ENCODE measurements around the gene NRBF2.
"Not testable (repeated sequence)": the region's sequence is repeated elsewhere in the genome, so short reads cannot be mapped to it uniquely, and the experiment has no call there.

NRBF2 gene

DNA sequence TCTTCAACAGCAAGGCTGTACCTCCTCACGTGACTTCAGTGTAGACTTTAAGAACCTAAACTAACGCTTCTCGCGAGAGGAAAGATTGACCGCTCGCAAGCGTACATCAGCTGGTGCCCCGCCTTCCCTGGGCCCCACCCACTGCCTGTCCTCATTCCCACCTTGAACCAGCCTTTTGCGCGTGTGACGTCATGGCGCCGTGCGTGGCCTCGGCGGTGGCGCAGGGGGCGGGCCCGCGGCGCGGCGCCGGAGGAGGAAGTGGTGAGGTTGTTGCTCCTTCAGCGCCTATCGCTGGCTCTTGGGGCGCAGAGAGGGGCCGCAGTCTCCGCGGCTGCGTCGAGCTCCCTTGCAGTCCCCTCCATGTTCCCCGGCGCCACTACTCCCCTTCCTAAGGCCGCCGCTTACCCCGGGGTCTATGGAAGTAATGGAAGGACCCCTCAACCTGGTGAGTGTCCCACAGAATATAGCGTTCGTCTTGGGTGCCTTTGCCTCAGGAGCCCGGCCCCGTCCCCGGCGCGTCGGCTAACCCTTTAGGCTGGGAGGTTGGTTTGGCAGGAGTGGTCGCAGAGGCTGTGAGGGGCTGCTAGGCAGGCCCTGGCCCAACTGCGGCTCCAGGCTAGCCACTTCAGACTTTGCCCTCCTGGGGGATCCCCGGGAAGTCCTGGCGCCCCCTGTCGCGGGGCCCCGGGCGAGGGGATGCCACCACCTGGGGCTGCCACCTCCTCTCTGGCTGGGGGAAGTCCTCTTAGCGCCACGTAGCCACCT is at the start of gene NRBF2:
TSS of gene NRBF2 (plus strand) at position 273 of the 765 bp plus-strand sequence. CDS start at position 416, 143 bp downstream.
- peak; percentile 98 for DNase-seq

DNA sequence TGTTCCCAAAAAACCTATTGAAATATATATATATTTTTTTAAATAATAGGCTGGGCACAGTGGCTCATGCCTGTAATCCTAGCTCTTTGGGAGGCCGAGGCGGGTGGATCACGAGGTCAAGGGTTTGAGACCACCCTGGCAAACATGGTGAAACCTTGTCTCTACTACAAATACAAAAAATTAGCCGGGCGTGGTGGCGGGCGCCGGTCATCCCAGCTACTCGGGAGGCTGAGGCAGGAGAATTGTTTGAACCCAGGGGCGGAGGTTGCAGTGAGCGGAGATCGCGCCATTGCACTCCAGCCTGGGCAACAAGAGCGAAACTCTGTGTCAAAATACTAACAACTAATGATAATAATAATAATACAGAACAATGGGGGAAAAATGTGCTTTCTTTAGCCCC is 49.7 kb upstream of the NRBF2 start:
- DNase-seq = not testable (repeated sequence)

DNA sequence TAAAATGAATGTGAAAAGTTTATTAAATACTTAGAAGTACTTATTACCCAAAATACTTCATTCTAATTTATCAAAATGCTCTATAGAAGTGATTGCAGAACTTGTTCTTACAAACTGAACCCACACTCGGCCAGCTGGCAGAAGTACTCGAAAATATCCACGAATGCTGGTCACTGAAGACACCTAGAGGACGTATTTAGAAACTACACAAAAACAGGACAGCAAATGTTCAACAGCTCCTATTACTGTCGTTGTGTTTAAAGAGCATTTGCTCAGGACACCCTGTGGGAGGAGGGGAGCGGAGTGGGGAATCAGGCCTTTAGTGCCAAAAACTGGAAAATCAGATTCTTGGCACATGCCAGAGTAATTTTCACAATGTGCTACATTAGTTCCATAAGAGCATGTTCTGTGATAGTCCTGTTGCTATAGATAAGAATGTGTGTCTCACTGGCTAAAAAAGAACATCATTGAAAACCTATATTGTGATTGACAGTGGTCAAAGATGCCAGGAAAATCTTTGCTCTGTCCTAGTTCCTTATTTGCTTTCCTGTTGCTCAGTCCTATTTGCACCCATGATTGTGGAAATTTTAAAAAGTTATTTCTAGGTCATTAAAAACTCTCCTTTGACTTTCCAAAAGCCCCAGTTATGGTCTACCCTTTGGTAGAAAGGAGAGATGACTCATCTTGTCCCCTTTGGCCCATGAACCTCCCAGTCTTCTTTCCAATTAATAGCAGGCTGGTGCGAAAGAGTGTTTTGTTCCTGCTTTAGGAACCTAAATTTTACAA is 49.0 kb upstream of the NRBF2 start:
- DNase-seq = peak; percentile 42

DNA sequence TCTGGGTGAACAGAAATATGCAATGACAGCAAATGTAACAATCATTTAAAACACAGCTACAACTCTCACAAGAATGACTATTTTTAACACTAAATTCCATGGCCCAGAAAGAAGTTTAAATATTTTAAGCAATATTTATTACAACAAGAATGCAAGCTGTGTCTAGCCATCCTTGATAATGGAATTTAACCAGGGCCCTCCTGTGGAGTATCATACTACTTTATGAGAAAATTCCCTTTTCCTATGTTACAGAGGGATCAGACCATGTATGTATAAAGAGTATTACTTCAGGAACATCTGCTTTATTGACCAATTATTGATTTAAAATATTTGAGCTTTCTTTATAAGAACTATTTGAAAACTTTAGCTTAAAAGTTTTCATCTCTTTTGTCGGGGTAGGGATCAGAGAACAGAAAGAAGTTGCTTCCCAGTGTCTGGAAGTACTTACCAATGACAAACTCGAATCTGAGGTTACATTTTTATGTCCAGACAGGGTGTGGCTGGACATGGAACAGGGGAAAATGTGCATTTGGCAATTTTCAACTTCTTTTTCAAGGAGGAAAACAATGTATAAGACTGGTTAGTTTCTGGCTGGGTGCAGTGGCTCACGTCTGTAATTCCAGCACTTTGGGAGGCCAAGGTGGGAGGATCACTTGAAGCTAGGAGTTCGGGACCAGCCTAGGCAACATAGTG is 48.3 kb upstream of the NRBF2 start:
- DNase-seq = no peak

DNA sequence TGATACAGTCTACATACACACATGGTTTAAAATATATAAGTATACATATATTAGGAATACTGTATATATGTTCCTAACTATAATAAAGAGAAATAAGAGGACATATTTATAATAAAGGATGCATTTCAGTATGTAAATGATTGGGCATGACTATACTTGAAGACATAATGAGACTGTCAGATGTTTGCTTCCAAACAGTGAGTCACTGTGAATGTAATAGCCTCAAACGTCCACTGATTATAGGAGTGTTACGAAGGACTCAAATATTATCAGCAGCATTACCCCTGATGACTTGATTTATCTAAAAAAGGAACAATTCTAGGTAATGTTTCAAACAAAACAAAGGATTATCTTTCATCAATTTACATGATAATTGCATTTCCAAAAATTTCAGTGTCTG is 39.9 kb upstream of the NRBF2 start:
- no peak for DNase-seq

DNA sequence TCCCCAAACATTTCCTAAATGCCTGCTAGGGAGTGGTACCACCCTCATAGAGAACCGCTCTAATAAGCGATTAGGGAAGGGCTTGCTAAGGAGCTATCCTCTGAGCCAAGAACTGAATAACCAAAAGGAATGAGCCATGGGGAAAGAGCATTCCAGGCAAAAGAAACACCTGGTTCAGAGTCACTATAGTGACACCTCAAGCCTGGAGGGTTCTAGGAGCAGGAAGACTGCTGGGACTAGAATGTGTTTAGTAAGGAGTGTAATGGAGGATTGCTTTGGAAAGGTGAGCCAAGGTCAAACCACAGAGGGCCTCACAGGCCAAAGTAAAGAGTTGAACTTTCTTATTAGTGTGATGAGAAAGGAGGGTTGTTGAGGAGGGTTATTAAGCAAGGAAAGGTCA is 38.7 kb upstream of the NRBF2 start:
- no peak for DNase-seq

DNA sequence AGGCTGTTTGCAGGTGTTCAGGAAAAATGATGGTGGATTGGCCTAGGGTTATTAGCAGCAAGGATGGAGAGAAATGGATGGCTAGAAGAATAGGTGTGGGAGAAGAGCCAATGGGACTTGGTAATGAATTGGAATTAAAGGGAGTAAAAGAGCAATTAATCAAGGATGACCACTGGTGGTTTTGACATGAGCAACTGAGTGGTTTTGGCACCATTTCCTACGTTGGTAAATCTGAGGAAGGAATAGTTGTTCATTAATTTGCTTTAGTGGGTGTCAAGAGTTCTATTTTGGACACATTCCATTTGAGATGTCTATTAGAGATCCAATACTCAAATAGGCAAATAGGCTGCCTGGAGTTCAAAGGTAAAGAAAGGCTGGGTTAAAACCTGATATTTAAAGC is 38.2 kb upstream of the NRBF2 start:
- no peak for DNase-seq

DNA sequence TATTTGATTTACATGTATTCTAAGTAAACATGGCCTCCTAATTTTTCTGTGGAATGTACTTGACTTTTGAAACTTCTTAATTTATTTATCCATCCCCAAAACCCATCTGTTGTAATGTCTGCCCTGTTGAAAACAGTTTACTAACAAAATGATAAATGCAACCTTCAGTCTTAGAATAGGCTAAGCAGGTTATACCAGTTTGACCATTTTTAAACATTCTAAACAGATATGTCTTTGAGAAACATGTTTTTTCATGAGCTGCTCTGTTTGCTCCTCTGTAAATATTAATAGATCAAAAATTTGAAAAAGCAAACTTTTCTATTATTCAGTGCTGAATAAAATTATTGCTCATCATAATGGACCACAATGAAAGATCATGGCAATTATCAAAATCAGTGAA is 33.4 kb upstream of the NRBF2 start:
- DNase-seq = no peak

DNA sequence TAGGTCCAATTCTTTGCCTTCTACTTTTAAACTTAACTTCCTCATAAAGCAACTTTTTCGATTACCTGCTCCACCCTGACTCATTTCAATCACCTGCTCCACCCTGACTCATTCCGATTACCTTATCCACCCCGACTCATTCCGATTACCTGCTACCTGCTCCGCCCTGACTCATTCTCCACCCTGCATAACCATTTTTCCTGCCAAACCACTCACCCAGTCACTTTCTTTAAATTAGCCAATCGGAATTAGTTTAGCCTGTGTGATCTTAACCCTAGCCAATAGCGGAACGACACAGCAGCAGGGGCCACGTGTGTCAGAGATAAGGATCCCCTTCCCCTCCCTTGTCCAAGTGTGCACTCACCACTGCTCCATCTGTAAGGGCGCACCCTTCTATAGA is 32.0 kb upstream of the NRBF2 start:
- DNase-seq = not testable (repeated sequence)

DNA sequence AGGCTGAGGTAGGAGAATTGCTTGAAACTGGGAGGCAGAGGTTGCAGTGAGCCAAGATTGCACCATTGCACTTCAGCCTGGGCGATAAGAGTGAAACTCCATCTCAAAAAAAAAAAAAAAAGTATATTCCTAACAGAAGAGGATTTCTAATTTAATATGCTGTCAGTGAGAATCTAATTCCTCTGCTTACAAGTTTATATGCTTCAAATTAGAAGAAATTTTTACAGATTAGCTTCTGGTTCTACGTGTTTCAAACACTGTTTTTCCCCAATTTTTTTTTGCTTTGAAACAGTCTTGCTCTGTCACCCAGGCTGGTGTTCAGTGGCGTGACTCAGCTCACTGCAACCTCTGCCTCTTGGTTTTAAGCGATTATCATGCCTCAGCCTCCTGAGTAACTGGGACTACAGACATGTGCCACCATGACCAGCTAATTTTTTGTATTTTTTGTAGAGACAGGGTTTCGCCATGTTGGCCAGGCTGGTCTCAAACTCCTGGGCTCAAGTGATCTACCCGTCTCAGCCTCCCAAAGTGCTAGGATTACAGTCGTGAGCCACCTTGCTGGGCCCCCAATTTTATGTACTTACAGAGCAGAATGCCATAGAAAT is 30.7 kb upstream of the NRBF2 start:
- DNase-seq = not testable (repeated sequence)

DNA sequence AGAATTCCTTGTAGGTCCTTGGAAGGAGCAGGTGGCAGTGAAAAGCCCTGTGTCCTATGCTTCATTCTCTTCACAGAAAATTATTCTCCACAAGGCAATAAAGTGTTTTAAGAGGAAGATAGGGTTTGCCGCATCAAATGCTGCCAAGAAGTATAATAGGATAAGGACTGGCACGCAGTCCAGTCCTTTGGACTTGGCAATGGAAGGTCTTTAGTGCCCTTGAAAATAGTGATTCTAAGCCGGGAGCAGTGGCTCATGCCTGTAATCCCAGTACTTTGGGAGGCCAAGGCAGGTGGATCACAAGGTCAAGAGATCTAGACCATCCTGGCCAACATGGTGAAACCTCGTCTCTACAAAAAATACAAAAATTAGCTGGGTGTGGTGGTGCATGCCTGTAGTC is 29.9 kb upstream of the NRBF2 start:
- not testable (repeated sequence) for DNase-seq

DNA sequence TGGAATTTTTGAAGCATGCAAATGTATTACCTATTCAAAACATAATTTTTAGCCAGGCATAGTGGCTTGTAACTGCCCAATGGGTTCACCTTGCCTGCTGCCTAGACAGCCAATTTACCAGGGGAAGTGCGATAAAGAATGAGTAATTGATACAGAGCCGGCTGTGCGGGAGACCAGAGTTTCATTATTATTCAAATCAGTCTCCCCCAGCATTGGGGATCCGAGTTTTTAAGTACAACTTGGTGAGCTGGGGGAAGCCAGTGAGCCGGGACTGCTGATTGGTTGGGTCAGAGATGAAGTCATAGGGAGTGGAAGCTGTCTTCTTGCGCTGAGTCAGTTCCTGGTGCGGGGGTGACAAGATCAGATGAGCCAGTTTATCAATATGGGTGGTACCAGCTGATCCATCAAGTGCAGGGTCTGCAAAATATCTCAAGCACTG is 29.1 kb upstream of the NRBF2 start:
- DNase-seq = no peak

DNA sequence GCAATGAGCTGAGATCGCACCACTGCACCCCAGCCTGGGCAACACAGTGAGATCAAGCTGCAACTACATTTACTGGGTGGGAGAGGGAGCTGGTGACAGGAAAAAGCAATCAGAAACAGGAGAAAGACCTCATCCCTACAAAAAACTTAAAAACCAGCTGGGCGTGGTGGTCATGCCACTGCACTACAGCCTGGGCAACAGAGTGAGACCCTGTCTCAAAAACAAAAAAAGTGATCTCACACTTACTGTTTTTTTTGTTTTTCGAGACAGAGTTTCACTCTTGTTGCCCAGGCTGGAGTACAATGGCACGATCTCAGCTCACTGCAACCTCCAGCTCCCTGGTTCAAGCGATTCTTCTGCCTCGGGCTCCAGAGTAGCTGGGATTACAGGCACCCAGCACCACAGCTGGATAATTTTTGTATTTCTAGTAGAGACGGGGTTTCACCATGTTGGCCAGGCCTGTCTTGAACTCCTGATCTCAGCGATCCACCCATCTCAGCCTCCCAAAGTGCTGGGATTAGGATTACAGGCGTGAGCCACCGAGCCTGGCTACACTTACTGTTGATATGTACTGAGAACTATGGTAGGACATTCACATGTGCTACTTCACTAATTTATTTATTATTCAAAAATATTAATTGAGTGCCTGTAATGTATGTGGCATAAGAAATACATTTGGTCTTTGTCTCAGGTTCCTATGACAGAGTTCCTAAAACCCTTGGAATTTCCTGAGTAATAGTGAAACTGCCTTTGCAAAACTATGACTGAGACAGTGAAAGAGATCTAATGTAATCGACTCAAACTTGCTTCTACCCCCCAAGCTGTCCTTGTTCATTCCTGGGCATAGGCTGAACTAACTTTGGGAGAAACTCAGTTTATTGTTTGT is 27.7 kb upstream of the NRBF2 start:
- DNase-seq = no peak

DNA sequence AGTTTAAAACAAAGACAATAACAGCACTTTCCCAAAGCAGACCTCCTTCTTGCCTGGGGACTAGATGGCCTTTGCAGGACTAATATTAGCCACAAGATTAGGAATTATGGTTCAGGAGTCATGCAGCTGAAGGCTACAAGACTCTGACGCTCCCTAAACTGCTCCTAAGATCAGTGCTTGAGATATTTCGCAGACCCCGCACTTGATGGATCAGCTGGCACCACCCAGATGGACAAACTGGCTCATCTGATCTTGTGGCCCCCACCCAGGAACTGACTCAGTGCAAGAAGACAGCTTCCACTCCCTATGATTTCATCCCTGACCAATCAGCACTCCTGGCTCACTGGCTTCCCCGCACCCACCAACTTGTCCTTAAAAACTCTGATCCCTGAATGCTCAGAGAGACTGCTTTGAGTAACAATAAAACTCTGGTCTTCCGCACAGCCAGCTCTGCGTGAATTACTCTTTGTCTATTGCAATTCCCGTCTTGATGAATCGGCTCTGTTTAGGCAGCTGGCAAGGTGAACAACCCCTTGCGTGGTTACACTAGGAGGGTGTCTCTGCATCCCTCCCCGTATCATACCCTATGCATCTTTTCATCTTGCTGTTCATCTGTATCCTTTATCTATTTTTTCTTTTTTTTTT is 26.9 kb upstream of the NRBF2 start:
- DNase-seq = no peak

DNA sequence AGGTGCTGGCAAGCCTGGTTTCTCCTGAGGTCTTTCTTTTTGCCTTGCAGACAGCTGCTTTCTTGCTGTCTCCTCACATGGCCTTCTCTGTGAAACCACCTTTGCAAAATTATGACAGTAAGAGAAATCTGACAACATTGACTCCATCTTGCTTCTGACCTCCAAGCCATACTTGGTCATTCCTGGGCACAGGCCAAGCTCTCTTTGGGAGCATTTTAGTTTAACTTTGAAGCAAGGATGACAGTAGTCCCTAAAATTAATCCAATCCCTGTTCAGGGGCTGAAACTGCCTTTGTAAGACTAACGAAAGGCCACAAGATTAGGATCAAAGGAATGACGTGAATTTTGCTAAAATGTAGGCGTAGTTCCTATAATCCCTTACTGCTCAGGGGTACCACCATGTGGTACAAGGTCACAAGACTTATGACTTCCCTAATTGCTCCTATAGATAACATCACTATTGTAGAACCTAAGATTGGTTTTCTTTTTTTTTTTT is 25.1 kb upstream of the NRBF2 start:
- DNase-seq = no peak

DNA sequence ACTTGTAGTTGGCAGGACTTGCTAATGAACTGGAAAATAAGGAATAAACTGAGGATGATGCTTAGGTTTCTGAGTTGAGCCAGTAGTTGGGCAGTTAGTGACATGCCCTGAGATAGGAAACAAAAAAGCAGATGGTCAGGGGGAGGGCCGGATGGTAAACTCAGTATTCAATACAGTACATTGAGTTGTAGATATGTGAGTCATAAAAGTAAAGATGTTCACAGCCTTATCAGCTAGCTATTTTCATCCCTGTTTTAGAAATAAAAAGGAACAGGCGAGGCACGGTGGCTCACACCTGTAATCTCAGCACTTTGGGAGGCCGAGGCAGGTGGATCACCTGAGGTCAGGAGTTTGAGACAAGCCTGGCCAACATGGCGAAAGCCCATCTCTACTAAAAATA is 22.2 kb upstream of the NRBF2 start:
- DNase-seq = no peak

DNA sequence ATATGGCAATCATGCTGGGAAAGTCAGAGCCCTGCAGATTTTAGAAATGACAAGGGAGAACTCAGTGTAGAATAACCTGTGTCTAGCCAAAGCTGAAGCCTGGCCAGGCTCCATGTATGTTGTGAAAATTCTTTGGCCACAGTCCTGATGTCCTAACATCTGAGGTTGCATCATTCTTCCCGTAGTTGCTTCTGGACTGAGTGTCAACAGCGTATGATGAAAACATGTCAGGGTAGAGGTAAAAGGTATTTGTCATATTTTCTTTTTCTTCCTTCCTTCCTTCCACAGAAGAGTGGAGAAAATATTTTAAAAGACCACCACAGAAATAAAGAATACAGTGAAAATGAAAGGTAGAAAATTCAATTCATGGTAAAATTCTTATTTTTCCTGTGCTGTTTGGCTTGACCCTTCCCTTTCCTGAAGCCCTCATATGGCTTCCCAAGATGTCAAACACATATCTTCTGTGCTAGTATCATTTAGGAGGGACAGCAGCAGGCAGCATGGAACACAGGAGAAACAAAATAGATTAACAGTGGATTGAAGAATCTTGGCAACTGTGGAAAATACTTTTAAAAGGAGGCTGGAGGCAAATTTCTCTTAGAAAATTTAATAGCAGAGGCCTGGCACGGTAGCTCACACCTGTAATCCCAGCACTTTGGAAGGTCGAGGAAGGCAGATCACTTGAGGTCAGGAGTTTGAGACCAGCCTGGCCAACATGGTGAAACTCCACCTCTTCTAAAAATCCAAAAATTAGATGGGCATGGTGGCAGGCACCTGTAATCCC is 18.9 kb upstream of the NRBF2 start:
- no peak for DNase-seq

DNA sequence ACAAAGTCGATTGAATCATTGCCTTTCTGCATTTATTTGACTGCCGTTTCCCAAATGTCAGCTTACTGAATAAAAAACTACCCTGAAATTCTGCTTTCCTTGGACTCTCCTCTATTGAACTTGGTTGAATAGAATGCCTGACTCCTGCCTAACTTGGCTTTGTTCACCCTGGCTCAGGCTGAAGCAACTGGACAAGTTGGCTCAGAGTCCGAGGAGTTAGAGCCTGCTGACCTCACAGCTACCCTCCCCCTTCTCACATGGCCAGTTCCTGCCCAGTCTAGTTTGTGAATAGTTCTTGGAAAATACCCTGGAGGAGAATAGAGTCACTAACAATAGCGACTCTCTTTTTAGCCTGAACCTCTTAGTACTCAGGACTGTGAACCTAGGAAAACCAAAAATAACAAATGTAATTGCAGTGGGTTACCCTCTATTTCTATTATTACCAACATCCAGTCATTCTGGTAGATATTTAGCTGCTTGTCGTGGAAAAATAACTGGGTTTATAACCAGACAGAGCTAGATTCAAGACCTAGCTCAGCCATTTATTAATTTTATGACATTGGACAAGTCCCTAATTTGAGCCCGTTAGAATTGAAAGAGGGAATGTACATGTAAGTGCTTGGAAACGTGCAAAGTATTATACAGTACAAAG is 17.3 kb upstream of the NRBF2 start:
- no peak for DNase-seq

DNA sequence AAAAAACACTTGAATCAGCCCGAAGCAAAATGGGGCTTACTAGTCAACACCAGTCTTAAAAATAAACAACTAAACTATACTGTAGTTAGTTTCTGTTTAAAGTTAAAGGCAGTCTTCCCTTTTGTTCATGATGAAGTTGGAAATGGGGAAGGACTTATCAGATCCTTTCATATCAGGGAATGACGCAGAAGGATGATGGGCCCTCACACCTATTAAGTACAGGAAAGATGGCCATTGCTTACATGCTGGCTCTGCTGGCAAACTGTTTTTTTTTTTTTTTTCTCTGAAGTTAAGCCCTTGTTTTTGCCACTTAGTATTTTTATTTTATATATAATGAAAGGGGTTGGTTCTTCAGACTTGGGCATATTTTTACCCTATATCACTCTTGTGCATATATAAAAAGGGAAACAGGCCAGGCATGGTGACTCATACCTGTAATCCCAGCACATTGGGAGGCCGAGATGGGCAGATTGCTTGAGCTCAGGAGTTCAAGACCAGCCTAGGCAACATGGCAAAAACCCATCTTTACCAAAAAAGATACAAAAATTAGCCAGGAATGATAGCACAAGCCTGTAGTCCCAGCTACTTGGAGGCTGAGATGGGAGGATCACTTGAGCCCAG is 16.6 kb upstream of the NRBF2 start:
- DNase-seq = no peak

DNA sequence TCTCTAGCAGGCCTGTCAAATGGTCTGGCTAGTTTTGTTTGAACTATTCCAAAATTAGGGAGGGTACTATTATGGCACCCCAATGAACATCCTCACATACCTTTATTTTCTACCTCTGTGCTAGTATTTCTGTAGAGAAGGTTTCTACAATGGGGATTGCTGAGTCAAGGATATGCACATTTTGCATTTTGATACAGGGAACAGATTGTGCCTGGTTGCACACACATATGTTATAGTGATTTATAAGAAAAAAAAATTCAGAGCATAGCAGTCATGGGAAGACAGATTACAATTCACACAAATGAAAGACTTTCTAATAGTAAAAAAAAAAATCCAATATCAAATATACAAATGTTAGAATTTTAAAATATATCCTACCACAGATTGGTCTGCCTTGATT is 14.1 kb upstream of the NRBF2 start:
- no peak for DNase-seq
